Endothelial cell (in vitro differentiated cells): ENCODE results near the gene PSMB9. TPM values are rescaled to one million over a fixed set of nuclear protein-coding genes. Genes with fewer than 3 reads are reported as not detected.

Experiments
- DNase-seq: peaks from one replicate; pipeline ENCODE4 v3.0.0; 2021; ENCODE audit warnings: low spot score
- H3K27ac Mint-ChIP-seq: one replicate; pipeline ENCODE4 v1.8.0; 2021; ENCODE audit warnings: mixed read lengths, inconsistent platforms; ENCODE audit not compliant: unreplicated experiment
- H3K27me3 Mint-ChIP-seq: one replicate; pipeline ENCODE4 v1.8.0; 2021; ENCODE audit warnings: mild to moderate bottlenecking, moderate library complexity, mixed read lengths, inconsistent platforms; ENCODE audit not compliant: unreplicated experiment
- H3K36me3 Mint-ChIP-seq: one replicate; pipeline ENCODE4 v1.8.0; 2021; ENCODE audit warnings: mild to moderate bottlenecking, low read depth, mixed read lengths, inconsistent platforms; ENCODE audit not compliant: unreplicated experiment
- H3K4me1 Mint-ChIP-seq: one replicate; pipeline ENCODE4 v1.8.0; 2021; ENCODE audit warnings: mild to moderate bottlenecking, mixed read lengths, inconsistent platforms; ENCODE audit not compliant: unreplicated experiment
- H3K4me3 Mint-ChIP-seq: one replicate; pipeline ENCODE4 v1.8.0; 2021; ENCODE audit warnings: mild to moderate bottlenecking, mixed read lengths, inconsistent platforms; ENCODE audit not compliant: unreplicated experiment
- H3K9me3 Mint-ChIP-seq: one replicate; pipeline ENCODE4 v1.8.0; 2021; ENCODE audit warnings: mixed read lengths, inconsistent platforms; ENCODE audit not compliant: unreplicated experiment
- total RNA-seq: library from RNA; stranded (reverse); fragmentation: NEBNext Ultra II Directional; extraction: Animal tissue kit (Norgen Biotek cat#: 25700); gene quantifications from one replicate; pipeline ENCODE4 v1.2.1, GENCODE V29; 2021; ENCODE audit not compliant: unreplicated experiment
- TF ChIP-seq, protein P1 (sequence below): fragments of 200-600 bp; sonication (generic); IDR thresholded peaks from one replicate; pipeline ENCODE4 v1.5.0; 2021; ENCODE audit warnings: antibody characterized with exemption; ENCODE audit not compliant: unreplicated experiment

Gene PSMB9
- total RNA-seq, 1 donor from 2014 or later = not detected

GRCh38 chr6:32886681-32887383 is 32.8 kb downstream of the PSMB9 start:
- no peak overlapping the region for H3K4me3 Mint-ChIP-seq
- H3K36me3 Mint-ChIP-seq = no peaks in the 10 kb centered on the region
- H3K27me3 Mint-ChIP-seq = peaks cover 7% of the 10 kb centered on the region
- TF ChIP-seq, protein P1, sequence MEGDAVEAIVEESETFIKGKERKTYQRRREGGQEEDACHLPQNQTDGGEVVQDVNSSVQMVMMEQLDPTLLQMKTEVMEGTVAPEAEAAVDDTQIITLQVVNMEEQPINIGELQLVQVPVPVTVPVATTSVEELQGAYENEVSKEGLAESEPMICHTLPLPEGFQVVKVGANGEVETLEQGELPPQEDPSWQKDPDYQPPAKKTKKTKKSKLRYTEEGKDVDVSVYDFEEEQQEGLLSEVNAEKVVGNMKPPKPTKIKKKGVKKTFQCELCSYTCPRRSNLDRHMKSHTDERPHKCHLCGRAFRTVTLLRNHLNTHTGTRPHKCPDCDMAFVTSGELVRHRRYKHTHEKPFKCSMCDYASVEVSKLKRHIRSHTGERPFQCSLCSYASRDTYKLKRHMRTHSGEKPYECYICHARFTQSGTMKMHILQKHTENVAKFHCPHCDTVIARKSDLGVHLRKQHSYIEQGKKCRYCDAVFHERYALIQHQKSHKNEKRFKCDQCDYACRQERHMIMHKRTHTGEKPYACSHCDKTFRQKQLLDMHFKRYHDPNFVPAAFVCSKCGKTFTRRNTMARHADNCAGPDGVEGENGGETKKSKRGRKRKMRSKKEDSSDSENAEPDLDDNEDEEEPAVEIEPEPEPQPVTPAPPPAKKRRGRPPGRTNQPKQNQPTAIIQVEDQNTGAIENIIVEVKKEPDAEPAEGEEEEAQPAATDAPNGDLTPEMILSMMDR = no peak
- DNase-seq = no peak
- peaks cover 13% of the 10 kb centered on the region for H3K4me1 Mint-ChIP-seq
- no peak overlapping the region for H3K27ac Mint-ChIP-seq
- no peaks in the 10 kb centered on the region for H3K9me3 Mint-ChIP-seq

- no peak overlapping the region for H3K27ac Mint-ChIP-seq
- no peak overlapping the region for H3K4me3 Mint-ChIP-seq
- no peaks in the 10 kb centered on the region for H3K36me3 Mint-ChIP-seq
- no peak for DNase-seq
- peaks cover 13% of the 10 kb centered on the region for H3K4me1 Mint-ChIP-seq
- TF ChIP-seq, protein P1 = no peak
- no peaks in the 10 kb centered on the region for H3K9me3 Mint-ChIP-seq
- peaks cover 5% of the 10 kb centered on the region for H3K27me3 Mint-ChIP-seq
These were observed 33.6 kb downstream of the PSMB9 start for GRCh38 chr6:32887616-32888015.

GRCh38 chr6:32888576-32888975 is 34.6 kb downstream of the PSMB9 start:
- Mint-ChIP-seq H3K9me3 (no peaks in the 10 kb centered on the region), H3K4me3 (no peak overlapping the region), H3K27me3 (peaks cover 4% of the 10 kb centered on the region), H3K27ac (no peak overlapping the region), H3K4me1 (peaks cover 15% of the 10 kb centered on the region), H3K36me3 (no peaks in the 10 kb centered on the region)
- TF ChIP-seq, protein P1 = no peak
- DNase-seq = no peak

DNA sequence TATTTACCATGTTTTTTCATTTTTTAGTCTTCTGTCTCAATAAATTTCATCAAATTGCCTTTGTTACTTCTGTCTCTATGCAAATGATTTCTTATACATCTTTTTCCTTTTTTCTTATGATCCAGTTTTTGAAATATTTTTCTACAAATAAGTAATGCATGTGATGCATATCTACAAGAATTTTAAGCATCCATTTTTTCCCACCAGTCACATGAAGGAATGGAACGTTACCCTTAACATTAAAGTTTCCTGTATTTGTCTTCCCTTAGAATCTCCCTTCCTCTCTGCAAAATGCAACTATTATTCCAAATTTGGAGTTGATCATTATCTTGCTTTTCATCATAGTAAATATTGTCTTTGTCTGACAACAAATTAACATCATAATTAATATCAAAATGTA is 35.5 kb downstream of the PSMB9 start:
- peaks cover 15% of the 10 kb centered on the region for H3K4me1 Mint-ChIP-seq
- H3K27me3 Mint-ChIP-seq = peaks cover 2% of the 10 kb centered on the region
- no peaks in the 10 kb centered on the region for H3K9me3 Mint-ChIP-seq
- TF ChIP-seq, protein P1 = no peak
- no peak for DNase-seq
- no peak overlapping the region for H3K4me3 Mint-ChIP-seq
- H3K36me3 Mint-ChIP-seq = no peaks in the 10 kb centered on the region
- H3K27ac Mint-ChIP-seq = no peak overlapping the region

DNA sequence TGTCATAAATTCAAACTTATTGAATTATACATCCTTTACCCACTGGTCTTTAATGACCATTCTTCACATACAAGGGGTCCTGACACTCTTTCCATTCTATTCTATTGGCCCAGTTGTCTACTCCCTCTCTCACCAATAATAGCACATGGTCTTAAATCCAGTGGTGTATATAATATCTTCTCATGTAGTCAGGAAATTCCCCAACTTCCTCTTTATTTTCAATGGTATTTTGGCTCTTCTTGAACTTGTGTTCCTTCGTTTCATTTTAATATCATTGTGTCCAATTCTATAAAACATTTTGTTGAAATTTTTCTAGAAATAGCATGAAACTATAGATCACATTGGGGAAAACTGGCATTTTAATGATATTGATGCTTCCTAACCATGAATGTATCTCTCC is 36.8 kb downstream of the PSMB9 start:
- DNase-seq = no peak
- Mint-ChIP-seq H3K36me3 (no peaks in the 10 kb centered on the region), H3K4me3 (no peak overlapping the region), H3K9me3 (no peaks in the 10 kb centered on the region), H3K27me3 (peaks cover 5% of the 10 kb centered on the region), H3K4me1 (peaks cover 22% of the 10 kb centered on the region), H3K27ac (no peak overlapping the region)
- TF ChIP-seq, protein P1 = no peak
